GM18951 (cell line): Measurements from ENCODE around the gene DNAJA4.

Experiments
- POLR2A ChIP-seq: IDR thresholded peaks from 4 replicates; pipeline ENCODE4 v1.6.1; 2011; ENCODE audit warnings: mild to moderate bottlenecking; ENCODE audit not compliant: insufficient read length, insufficient read depth; ENCODE audit errors: extremely low read depth
- in situ Hi-C: fragments of 300-500 bp; cut with MboI; formaldehyde crosslinking; loops from one replicate; pipeline ENCODE4 v1.12.0; 2022; ENCODE audit warnings: low sequenced_read_pairs, mixed read lengths, inconsistent platforms; ENCODE audit not compliant: unreplicated experiment

Gene DNAJA4

GRCh38 chr15:78249131-78249530 lies 15.2 kb upstream of the DNAJA4 start:
- in situ Hi-C loops = loop anchor here (10.0 to 25.0 kb wide), 2 partner anchors 287 to 454 kb away; no protein-coding TSS in a partner anchor

GRCh38 chr15:78251136-78251535 lies 13.2 kb upstream of the DNAJA4 start:
- no peak for TF ChIP-seq POLR2A
- in situ Hi-C loops = no loop called here

More at GRCh38 chr15:78249131-78249530, 15.2 kb upstream of the DNAJA4 start:
- no peak for TF ChIP-seq POLR2A

GRCh38 chr15:78255421-78256043 lies 8.8 kb upstream of the DNAJA4 start:
- TF ChIP-seq POLR2A = no peak
- in situ Hi-C loops = no loop called here

GRCh38 chr15:78256044-78256437 lies 8.3 kb upstream of the DNAJA4 start:
- TF ChIP-seq POLR2A = no peak
- in situ Hi-C loops = no loop called here

- in situ Hi-C loops = no loop called here
- no peak for TF ChIP-seq POLR2A
These were observed 6.7 kb upstream of the DNAJA4 start for GRCh38 chr15:78257681-78258080.

GRCh38 chr15:78259232-78259631 lies 5.1 kb upstream of the DNAJA4 start:
- in situ Hi-C loops = no loop called here

GRCh38 chr15:78260489-78260888 lies 3.9 kb upstream of the DNAJA4 start:
- in situ Hi-C loops = no loop called here
- TF ChIP-seq POLR2A = no peak

More at GRCh38 chr15:78259232-78259631, 5.1 kb upstream of the DNAJA4 start:
- no peak for TF ChIP-seq POLR2A

GRCh38 chr15:78261062-78261461 lies 3.3 kb upstream of the DNAJA4 start:
- in situ Hi-C loops = no loop called here
- no peak for TF ChIP-seq POLR2A

GRCh38 chr15:78263351-78263781 lies 996 bp upstream of the DNAJA4 start:
- TF ChIP-seq POLR2A = no peak
- in situ Hi-C loops = no loop called here

GRCh38 chr15:78263907-78264303 lies 457 bp upstream of the DNAJA4 start:
- in situ Hi-C loops = no loop called here
- no peak for TF ChIP-seq POLR2A

GRCh38 chr15:78265137-78265460 lies 737 bp downstream of the DNAJA4 start:
- in situ Hi-C loops = no loop called here
- TF ChIP-seq POLR2A = no peak

- in situ Hi-C loops = no loop called here
- no peak for TF ChIP-seq POLR2A
These were observed 1.4 kb downstream of the DNAJA4 start for GRCh38 chr15:78265752-78266224.

- in situ Hi-C loops = no loop called here
These were observed 1.9 kb downstream of the DNAJA4 start for GRCh38 chr15:78266229-78266628.

GRCh38 chr15:78266806-78267205 lies 2.4 kb downstream of the DNAJA4 start:
- in situ Hi-C loops = no loop called here
- no peak for TF ChIP-seq POLR2A

More at GRCh38 chr15:78266229-78266628, 1.9 kb downstream of the DNAJA4 start:
- TF ChIP-seq POLR2A = no peak
